Measurements from ENCODE around the gene ATP2C1. TPM values are rescaled to one million over a fixed set of nuclear protein-coding genes. Genes with fewer than 3 reads are reported as not detected.

ATP2C1 gene
- total and polyA plus RNA-seq, 2 donors (not counting 3 experiments of a cell fraction or from before 2014, with no cell fraction given) = 50.1 to 73.3 TPM

DNA sequence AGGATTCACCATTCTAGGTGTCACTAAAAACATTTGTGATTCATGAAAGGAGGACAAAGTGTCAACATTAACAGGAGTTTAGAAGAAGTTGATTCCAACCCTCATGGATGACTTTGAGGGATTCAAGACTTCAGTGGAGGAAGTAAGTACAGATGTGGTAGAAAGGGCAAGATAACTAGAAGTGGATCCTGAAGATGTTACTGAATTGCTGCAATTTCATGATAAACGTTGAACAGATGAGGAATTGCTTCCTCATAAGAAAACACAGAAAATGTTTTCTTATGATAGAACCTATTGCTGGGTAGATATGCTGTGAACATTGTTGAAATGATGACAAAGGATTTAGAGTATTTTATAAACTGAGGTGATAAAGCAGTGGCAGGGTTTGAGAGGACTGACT, 23.5 kb upstream of the ATP2C1 start:
- H3K4me3 ChIP-seq (replicated peaks in 1 of 3; ENCODE audit: insufficient read depth in 1 of 3, low read depth in 1 of 3, low read length in 3 of 3) = no peak overlapping the region
- no peak for TF ChIP-seq JUN (IDR thresholded peaks at IDR 0.05; ENCODE audit: borderline replicate concordance, insufficient read depth, insufficient read length, low read depth)
- TF ChIP-seq FOS (IDR thresholded peaks at IDR 0.05; ENCODE audit: borderline replicate concordance, insufficient read depth, low read length) = no peak
- TF ChIP-seq GATA2 (IDR thresholded peaks at IDR 0.05; ENCODE audit: insufficient read depth, insufficient read length, low read depth, low read length) = no peak
- TF ChIP-seq, protein P1, sequence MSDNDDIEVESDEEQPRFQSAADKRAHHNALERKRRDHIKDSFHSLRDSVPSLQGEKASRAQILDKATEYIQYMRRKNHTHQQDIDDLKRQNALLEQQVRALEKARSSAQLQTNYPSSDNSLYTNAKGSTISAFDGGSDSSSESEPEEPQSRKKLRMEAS (IDR thresholded peaks at IDR 0.05; ENCODE audit: insufficient read depth, insufficient read length) = no peak
- TF ChIP-seq POLR2AphosphoS5 (IDR thresholded peaks at IDR 0.05; ENCODE audit: insufficient read depth, low read depth, low read length) = no peak
- no peak for TF ChIP-seq POLR2A (IDR thresholded peaks at IDR 0.05; ENCODE audit: low read depth, low read length)
- TF ChIP-seq MYC (IDR thresholded peaks at IDR 0.05; ENCODE audit: low read depth, low read length) = no peak
- TF ChIP-seq, protein P2, sequence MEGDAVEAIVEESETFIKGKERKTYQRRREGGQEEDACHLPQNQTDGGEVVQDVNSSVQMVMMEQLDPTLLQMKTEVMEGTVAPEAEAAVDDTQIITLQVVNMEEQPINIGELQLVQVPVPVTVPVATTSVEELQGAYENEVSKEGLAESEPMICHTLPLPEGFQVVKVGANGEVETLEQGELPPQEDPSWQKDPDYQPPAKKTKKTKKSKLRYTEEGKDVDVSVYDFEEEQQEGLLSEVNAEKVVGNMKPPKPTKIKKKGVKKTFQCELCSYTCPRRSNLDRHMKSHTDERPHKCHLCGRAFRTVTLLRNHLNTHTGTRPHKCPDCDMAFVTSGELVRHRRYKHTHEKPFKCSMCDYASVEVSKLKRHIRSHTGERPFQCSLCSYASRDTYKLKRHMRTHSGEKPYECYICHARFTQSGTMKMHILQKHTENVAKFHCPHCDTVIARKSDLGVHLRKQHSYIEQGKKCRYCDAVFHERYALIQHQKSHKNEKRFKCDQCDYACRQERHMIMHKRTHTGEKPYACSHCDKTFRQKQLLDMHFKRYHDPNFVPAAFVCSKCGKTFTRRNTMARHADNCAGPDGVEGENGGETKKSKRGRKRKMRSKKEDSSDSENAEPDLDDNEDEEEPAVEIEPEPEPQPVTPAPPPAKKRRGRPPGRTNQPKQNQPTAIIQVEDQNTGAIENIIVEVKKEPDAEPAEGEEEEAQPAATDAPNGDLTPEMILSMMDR (IDR thresholded peaks at IDR 0.05; ENCODE audit: extremely low read depth in 1 of 2, insufficient read depth in 1 of 2, low read depth in 1 of 2, low read length in 2 of 2) = no peak
- TF ChIP-seq EZH2 (IDR thresholded peaks at IDR 0.05; ENCODE audit: borderline replicate concordance, low read depth, low read length, severe bottlenecking) = no peak
- no peak overlapping the region for H3K9ac ChIP-seq (replicated peaks; ENCODE audit: extremely low read depth, insufficient read depth, low read length)
- no peaks in the 10 kb centered on the region for H3K4me1 ChIP-seq (ENCODE audit: control insufficient read depth, extremely low read depth, insufficient read depth, low read length)
- no peak overlapping the region for H2AFZ ChIP-seq (ENCODE audit: low read depth, low read length)
- no peaks in the 10 kb centered on the region for H4K20me1 ChIP-seq (replicated peaks; ENCODE audit: control insufficient read depth, extremely low read depth, insufficient read depth, low read length)
- dilution Hi-C loops (cut with MboI; ENCODE audit: extremely low pct_ligation_motif_present, low sequenced_read_pairs) (no loop called here), intact Hi-C loops (cut with micrococcal nuclease) (no loop called here)
- no TSS peak for BruUV-seq (replicated peaks)
- ChIA-PET POLR2A (no interaction called here), CTCF (no interaction called here)
- no peak overlapping the region for H3K27ac ChIP-seq (ENCODE audit: insufficient read depth, low read depth, low read length)
- H3K27me3 ChIP-seq (ENCODE audit: control insufficient read depth in 2 of 2, insufficient read depth in 2 of 2, low read length in 2 of 2) = no peaks in the 10 kb centered on the region
- DNase-seq (ENCODE audit: low read depth, low spot score) (no peak), FAIRE-seq (no peak)
- H3K9me3 ChIP-seq (replicated peaks; ENCODE audit: control insufficient read depth, insufficient read depth, low read length) = no peaks in the 10 kb centered on the region
- H3K36me3 ChIP-seq (ENCODE audit: control insufficient read depth in 2 of 2, extremely low read depth in 1 of 2, insufficient read depth in 2 of 2, low read length in 2 of 2) = no peaks in the 10 kb centered on the region
- no peak overlapping the region for H3K4me2 ChIP-seq (ENCODE audit: insufficient read depth, low read length)
- no peaks in the 10 kb centered on the region for H3K9me1 ChIP-seq (replicated peaks; ENCODE audit: control insufficient read depth, extremely low read depth, insufficient read depth, low read length)
- no peaks in the 10 kb centered on the region for H3K79me2 ChIP-seq (ENCODE audit: control insufficient read depth, insufficient read depth, low read length)

Measured in endothelial cell of umbilical vein (primary cell).